Neural cell (in vitro differentiated cells): ENCODE measurements around the gene UCK1. TPM values are rescaled to one million over a fixed set of nuclear protein-coding genes. Genes with fewer than 3 reads are reported as not detected.
A peak's percentile ranks its signal among the peaks of the same experiment; 100 is the strongest.

ENCODE experiments used
- H2AFZ ChIP-seq: fragments of 200-600, 300-800 bp; sonication (generic), shearing (Covaris generic); 2 replicates; pipeline ENCODE4 v1.6.0; 2014; ENCODE audit warnings: low read depth, mild to moderate bottlenecking, antibody characterized with exemption, low read length, moderate library complexity
- H3F3A ChIP-seq: fragments of 200-600 bp; shearing (Covaris generic); 2 replicates; pipeline ENCODE4 v1.6.1; 2016; ENCODE audit warnings: mild to moderate bottlenecking, moderate library complexity, mixed read lengths, antibody characterized with exemption, low read length; ENCODE audit not compliant: insufficient read depth, poor library complexity, severe bottlenecking
- H3K27ac ChIP-seq: fragments of 200-600, 300-800 bp; sonication (generic), shearing (Covaris generic); 2 replicates; pipeline ENCODE4 v1.5.1; 2014; ENCODE audit warnings: mild to moderate bottlenecking, low read length, moderate library complexity
- H3K27me3 ChIP-seq: fragments of 300-800, 200-600 bp; sonication (generic), shearing (Covaris generic); 2 replicates; pipeline ENCODE4 v1.6.0; 2014; ENCODE audit warnings: mild to moderate bottlenecking, low read depth, low read length, moderate library complexity; ENCODE audit not compliant: insufficient read depth
- H3K36me3 ChIP-seq: fragments of 300-800, 200-600 bp; sonication (generic), shearing (Covaris generic); 2 replicates; pipeline ENCODE4 v1.5.1; 2014; ENCODE audit warnings: mild to moderate bottlenecking, antibody characterized with exemption, low read length, moderate library complexity; ENCODE audit not compliant: insufficient read depth
- H3K4me2 ChIP-seq: fragments of 300-800, 200-600 bp; sonication (generic), shearing (Covaris generic); 2 replicates; pipeline ENCODE4 v1.6.0; 2014; ENCODE audit warnings: mild to moderate bottlenecking, low read length
- H3K4me3 ChIP-seq: fragments of 300-800, 200-600 bp; sonication (generic), shearing (Covaris generic); 2 replicates; pipeline ENCODE4 v1.5.1; 2014; ENCODE audit warnings: mild to moderate bottlenecking, low read length, moderate library complexity
- H3K79me2 ChIP-seq: fragments of 200-600 bp; shearing (Covaris generic); replicated peaks from 2 replicates; pipeline ENCODE4 v1.6.0; 2014; ENCODE audit warnings: mild to moderate bottlenecking, low read length, moderate library complexity; ENCODE audit not compliant: insufficient read depth
- H3K9ac ChIP-seq: fragments of 300-800, 200-600 bp; sonication (generic), shearing (Covaris generic); 2 replicates; pipeline ENCODE4 v1.6.1; 2016; ENCODE audit warnings: mild to moderate bottlenecking, low read length, mixed read lengths
- H3K9me2 ChIP-seq: fragments of 200-600 bp; shearing (Covaris generic); 2 replicates; pipeline ENCODE4 v1.6.1; 2016; ENCODE audit warnings: mild to moderate bottlenecking, low read length, mixed read lengths; ENCODE audit not compliant: insufficient read depth
- H3K9me3 ChIP-seq: fragments of 200-600, 300-800 bp; sonication (generic), shearing (Covaris generic); 2 replicates; pipeline ENCODE4 v1.6.1; 2016; ENCODE audit warnings: mild to moderate bottlenecking, mixed run types, low read length, moderate library complexity, mixed read lengths
- H4K20me1 ChIP-seq: fragments of 200-600 bp; shearing (Covaris generic); 2 replicates; pipeline ENCODE4 v1.6.1; 2016; ENCODE audit warnings: mild to moderate bottlenecking, mixed run types; ENCODE audit not compliant: insufficient read depth
- EP300 ChIP-seq: fragments of 450-650 bp; conservative IDR thresholded peaks from 2 replicates; pipeline ENCODE4 v1.6.1; 2014; ENCODE audit warnings: antibody characterized with exemption, mild to moderate bottlenecking, moderate library complexity; ENCODE audit not compliant: poor library complexity, severe bottlenecking
- EZH2 ChIP-seq: fragments of 200-600, 300-800 bp; shearing (Covaris generic), sonication (generic); IDR thresholded peaks from 2 replicates; pipeline ENCODE4 v1.6.1; 2014; ENCODE audit warnings: antibody characterized with exemption, low read length, borderline replicate concordance, mild to moderate bottlenecking; ENCODE audit not compliant: insufficient read depth, poor library complexity, severe bottlenecking
- MXI1 ChIP-seq: fragments of 450-650 bp; conservative IDR thresholded peaks from 2 replicates; pipeline ENCODE4 v1.6.1; 2014; ENCODE audit warnings: antibody characterized with exemption, mild to moderate bottlenecking; ENCODE audit not compliant: poor library complexity, severe bottlenecking
- POLR2AphosphoS5 ChIP-seq: IDR thresholded peaks from 2 replicates; pipeline ENCODE4 v1.6.1; 2012
- RAD21 ChIP-seq: fragments of 450-650 bp; conservative IDR thresholded peaks from 2 replicates; pipeline ENCODE4 v1.6.1; 2014; ENCODE audit warnings: antibody characterized with exemption, mild to moderate bottlenecking, moderate library complexity
- SMC3 ChIP-seq: fragments of 450-650 bp; conservative IDR thresholded peaks from 2 replicates; pipeline ENCODE4 v1.6.1; 2014; ENCODE audit warnings: antibody characterized with exemption, mild to moderate bottlenecking, moderate library complexity; ENCODE audit not compliant: poor library complexity
- TAF1 ChIP-seq: IDR thresholded peaks from 2 replicates; pipeline ENCODE4 v1.6.1; 2012; ENCODE audit warnings: low read depth
- polyA plus RNA-seq: library from polyadenylated mRNA; depleted of rRNA; stranded (reverse); fragments of >200 nt; gene quantifications from 2 replicates; pipeline ENCODE4 v1.2.3, GENCODE V29; 2014
- TF ChIP-seq, protein P1 (sequence below): fragments of 450-650 bp; IDR thresholded peaks from 2 replicates; pipeline ENCODE4 v1.5.1; 2014; ENCODE audit warnings: antibody characterized with exemption, mild to moderate bottlenecking, moderate library complexity; ENCODE audit not compliant: poor library complexity, severe bottlenecking
- TF ChIP-seq, protein P2 (sequence below): IDR thresholded peaks from 2 replicates; pipeline ENCODE4 v1.6.1; 2012; ENCODE audit warnings: borderline replicate concordance

Gene UCK1
- polyA plus RNA-seq, 1 donor from 2014 or later = 45.9 TPM

DNA sequence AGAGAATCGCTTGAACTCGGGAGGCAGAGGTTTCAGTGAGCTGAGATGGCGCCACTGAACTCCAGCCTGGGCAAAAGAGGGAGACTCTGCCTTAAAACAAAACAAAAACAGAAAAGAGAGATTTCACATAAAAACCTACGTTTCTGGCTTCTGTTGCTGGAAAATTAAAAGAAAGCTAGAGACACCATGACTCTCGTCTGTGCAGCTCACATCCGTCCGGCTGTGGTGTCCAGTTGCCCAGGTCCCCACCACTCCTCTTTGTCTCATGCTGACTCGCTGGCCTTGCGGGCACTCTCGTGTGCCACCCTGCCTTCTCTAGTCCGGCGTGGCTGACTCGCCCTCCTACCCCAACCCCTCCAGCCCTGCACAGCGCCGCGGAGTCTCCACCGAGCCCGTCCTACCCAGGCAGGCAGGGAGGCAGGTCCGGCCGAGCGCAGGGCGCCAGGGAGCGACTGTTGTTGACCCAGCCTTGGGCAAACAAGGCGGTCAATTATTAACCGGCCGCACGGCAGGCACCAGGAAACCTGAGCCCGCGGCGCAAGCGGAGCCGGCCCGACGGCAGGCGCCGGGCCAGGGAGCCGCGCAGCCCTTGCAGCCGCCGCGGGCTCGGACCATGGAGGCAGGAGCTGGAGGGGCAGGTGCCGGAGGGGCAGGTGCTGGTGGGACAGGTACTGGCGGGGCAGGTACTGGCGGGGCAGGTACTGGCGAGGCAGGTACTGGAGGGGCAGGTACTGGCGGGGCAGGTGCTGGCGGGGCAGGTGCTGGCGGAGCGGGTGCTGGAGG, 14.1 kb upstream of the UCK1 start, which contains the start of gene PRRT1B:
TSS of gene PRRT1B (plus strand) at position 521 of the 783 bp plus-strand sequence. CDS start at position 614, 93 bp downstream.
- TF ChIP-seq TAF1 = no peak
- TF ChIP-seq POLR2AphosphoS5 = no peak
- TF ChIP-seq, protein P1, sequence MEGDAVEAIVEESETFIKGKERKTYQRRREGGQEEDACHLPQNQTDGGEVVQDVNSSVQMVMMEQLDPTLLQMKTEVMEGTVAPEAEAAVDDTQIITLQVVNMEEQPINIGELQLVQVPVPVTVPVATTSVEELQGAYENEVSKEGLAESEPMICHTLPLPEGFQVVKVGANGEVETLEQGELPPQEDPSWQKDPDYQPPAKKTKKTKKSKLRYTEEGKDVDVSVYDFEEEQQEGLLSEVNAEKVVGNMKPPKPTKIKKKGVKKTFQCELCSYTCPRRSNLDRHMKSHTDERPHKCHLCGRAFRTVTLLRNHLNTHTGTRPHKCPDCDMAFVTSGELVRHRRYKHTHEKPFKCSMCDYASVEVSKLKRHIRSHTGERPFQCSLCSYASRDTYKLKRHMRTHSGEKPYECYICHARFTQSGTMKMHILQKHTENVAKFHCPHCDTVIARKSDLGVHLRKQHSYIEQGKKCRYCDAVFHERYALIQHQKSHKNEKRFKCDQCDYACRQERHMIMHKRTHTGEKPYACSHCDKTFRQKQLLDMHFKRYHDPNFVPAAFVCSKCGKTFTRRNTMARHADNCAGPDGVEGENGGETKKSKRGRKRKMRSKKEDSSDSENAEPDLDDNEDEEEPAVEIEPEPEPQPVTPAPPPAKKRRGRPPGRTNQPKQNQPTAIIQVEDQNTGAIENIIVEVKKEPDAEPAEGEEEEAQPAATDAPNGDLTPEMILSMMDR = no peak
- TF ChIP-seq RAD21 = no peak
- Histone ChIP-seq H3K9me2 (no peaks in the 10 kb centered on the region), H2AFZ (no peak within 1 kb of the TSS), H3K9me3 (peaks cover 11% of the 10 kb centered on the region), H3K79me2 (no peaks in the 10 kb centered on the region), H3K36me3 (no peaks in the 10 kb centered on the region), H4K20me1 (no peaks in the 10 kb centered on the region), H3K4me2 (no peak within 1 kb of the TSS), H3K4me3 (peak within 1 kb of the TSS; percentile 56), H3K27me3 (peaks cover 41% of the 10 kb centered on the region), H3F3A (no peaks in the 10 kb centered on the region), H3K27ac (no peak within 1 kb of the TSS), H3K9ac (peak within 1 kb of the TSS; percentile 5)

DNA sequence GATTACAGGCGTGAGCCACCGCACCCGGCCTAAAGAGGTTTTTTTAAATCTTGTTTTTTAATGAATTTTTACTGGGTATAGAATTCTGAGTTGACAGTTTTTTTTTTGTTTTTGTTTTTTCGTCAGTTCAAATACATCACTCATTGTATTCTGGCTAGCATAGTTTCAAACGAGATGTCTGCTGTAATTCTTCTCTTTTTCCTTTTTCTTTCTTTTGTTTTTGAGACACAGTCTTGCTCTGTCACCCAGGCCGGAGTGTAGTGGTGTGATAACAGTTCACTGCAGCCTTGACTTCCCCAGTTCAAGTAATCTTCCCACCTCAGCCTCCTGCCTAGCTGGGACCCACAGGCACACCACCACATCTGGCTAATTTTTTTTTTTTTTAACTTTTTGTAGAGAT, 12.1 kb upstream of the UCK1 start:
- Histone ChIP-seq H3K27ac (no peak overlapping the region), H3F3A (no peaks in the 10 kb centered on the region), H3K36me3 (no peaks in the 10 kb centered on the region), H3K4me3 (no peak overlapping the region), H3K79me2 (no peaks in the 10 kb centered on the region), H2AFZ (no peak overlapping the region), H3K9me2 (no peaks in the 10 kb centered on the region), H3K4me2 (no peak overlapping the region), H4K20me1 (no peaks in the 10 kb centered on the region), H3K9me3 (peaks cover 11% of the 10 kb centered on the region), H3K9ac (no peak overlapping the region), H3K27me3 (peaks cover 39% of the 10 kb centered on the region)
- TF ChIP-seq POLR2AphosphoS5 = no peak
- TF ChIP-seq EP300 = no peak
- TF ChIP-seq, protein P1 = no peak
- no peak for TF ChIP-seq RAD21
- TF ChIP-seq EZH2 = no peak
- no peak for TF ChIP-seq SMC3
- TF ChIP-seq MXI1 = no peak
- TF ChIP-seq, protein P2, sequence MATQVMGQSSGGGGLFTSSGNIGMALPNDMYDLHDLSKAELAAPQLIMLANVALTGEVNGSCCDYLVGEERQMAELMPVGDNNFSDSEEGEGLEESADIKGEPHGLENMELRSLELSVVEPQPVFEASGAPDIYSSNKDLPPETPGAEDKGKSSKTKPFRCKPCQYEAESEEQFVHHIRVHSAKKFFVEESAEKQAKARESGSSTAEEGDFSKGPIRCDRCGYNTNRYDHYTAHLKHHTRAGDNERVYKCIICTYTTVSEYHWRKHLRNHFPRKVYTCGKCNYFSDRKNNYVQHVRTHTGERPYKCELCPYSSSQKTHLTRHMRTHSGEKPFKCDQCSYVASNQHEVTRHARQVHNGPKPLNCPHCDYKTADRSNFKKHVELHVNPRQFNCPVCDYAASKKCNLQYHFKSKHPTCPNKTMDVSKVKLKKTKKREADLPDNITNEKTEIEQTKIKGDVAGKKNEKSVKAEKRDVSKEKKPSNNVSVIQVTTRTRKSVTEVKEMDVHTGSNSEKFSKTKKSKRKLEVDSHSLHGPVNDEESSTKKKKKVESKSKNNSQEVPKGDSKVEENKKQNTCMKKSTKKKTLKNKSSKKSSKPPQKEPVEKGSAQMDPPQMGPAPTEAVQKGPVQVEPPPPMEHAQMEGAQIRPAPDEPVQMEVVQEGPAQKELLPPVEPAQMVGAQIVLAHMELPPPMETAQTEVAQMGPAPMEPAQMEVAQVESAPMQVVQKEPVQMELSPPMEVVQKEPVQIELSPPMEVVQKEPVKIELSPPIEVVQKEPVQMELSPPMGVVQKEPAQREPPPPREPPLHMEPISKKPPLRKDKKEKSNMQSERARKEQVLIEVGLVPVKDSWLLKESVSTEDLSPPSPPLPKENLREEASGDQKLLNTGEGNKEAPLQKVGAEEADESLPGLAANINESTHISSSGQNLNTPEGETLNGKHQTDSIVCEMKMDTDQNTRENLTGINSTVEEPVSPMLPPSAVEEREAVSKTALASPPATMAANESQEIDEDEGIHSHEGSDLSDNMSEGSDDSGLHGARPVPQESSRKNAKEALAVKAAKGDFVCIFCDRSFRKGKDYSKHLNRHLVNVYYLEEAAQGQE = no peak
- no peak for TF ChIP-seq TAF1
